GM12891 (cell line): ENCODE data around the gene NTRK3.

Experiments used
- DNase-seq: peaks from one replicate; pipeline ENCODE4 v3.0.0; 2011; ENCODE audit warnings: low spot score; ENCODE audit not compliant: insufficient read length
- FAIRE-seq: peaks from 2 replicates; lab custom pipeline; 2011; peaks lifted over from hg19 to GRCh38; lab: Jason Lieb, UNC
- PAX5 ChIP-seq: IDR thresholded peaks from 2 replicates; pipeline ENCODE4 v1.6.1; 2011; ENCODE audit warnings: low read length, moderate library complexity, mild to moderate bottlenecking; ENCODE audit not compliant: insufficient read depth, severe bottlenecking
- POLR2A ChIP-seq: IDR thresholded peaks from 2 replicates; pipeline ENCODE4 v1.6.1; 2011; ENCODE audit warnings: low read depth, low read length, control low read depth
- POLR2AphosphoS5 ChIP-seq: IDR thresholded peaks from 2 replicates; pipeline ENCODE4 v1.6.1; 2011; ENCODE audit warnings: low read depth, low read length, control low read depth
- POU2F2 ChIP-seq: IDR thresholded peaks from 2 replicates; pipeline ENCODE4 v1.6.1; 2011; ENCODE audit warnings: low read depth, mild to moderate bottlenecking, control low read depth, low read length, moderate library complexity
- SPI1 ChIP-seq: IDR thresholded peaks from 2 replicates; pipeline ENCODE4 v1.6.1; 2011; ENCODE audit warnings: low read depth, low read length, control low read depth
- TAF1 ChIP-seq: IDR thresholded peaks from 2 replicates; pipeline ENCODE4 v1.6.1; 2011; ENCODE audit warnings: low read depth, low read length, control low read depth

The NTRK3 gene

DNA sequence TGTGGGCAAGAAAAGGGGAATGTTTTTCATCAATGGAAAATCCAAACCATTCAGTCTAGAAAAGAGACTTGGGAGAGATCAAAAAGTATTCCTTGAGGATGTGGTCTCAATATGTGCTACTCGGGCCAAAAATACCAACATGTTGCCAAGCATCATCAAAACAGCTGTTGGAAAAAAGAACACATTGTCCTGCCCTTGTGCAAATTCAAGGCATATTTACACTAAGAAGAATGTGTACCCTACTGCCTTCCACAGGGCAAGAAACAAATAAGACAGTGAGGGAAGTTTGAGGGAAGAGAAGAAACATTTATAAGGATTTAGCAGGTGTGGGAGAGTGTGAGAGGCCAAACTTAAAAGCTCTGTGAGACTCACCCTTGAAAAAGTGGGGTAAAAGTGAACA is 252.1 kb downstream of the NTRK3 start:
- FAIRE-seq: no peak
- no peak for TF ChIP-seq POU2F2
- TF ChIP-seq POLR2A: no peak
- no peak for TF ChIP-seq SPI1
- no peak for TF ChIP-seq POLR2AphosphoS5
- no peak for DNase-seq

DNA sequence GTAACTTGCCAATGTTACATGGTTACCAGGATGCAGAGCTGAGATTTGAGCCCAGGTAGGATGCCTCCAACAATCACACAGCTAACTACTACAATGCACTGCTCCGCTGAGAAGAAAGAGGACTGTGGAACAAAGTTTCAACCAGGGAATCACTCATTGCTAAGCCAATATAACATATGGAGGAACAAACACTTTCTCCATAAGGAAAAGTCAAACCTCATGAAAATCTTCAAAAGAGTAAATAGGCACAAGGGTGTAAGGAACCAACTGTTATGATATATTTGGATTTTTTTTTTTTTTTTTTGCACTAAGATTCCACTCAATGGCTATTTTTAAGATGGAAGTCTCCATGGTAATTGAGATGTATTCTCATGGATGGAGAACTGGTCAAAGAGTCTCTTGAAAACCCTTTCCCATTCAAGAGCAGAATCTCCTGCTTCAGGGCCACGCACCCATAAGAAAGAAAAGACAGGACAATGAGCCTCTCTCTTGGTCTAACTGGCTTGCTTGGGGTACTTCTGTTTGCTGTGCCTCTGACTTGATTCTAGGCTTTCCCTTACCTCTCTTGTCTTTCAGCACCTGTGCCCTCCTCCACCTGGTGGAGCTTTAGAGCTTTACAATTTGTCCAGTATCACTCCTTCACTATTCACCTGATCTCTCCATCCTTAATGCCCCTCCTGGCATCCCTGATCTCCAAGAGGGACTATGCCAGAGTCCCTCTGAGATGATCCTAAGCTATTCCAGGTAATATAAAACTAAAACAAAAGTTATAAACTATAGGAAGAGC is 252.8 kb downstream of the NTRK3 start:
- TF ChIP-seq PAX5: no peak
- TF ChIP-seq SPI1: no peak
- TF ChIP-seq TAF1: no peak
- no peak for TF ChIP-seq POU2F2
- no peak for TF ChIP-seq POLR2A
- TF ChIP-seq POLR2AphosphoS5: no peak
- DNase-seq: no peak
- FAIRE-seq: no peak

DNA sequence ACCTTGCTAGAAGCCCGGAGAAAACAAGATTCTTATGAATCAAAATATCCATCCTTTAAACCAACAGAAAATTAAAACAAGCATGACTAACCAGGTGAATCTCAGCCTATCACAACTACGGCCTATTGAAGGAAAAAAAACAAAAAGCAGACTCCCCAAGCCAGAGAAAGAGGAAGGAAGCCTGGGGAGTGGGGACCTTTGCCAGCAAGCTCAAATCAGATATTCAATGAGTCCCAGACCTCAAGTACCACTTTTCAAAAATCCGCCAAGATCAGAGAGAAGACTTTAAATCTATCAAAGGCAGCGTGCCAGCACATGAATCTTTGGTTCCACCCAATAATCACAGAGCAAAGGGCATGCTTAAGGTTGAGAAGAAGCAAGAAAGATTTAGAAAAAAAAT is 253.8 kb downstream of the NTRK3 start:
- TF ChIP-seq POLR2A: no peak
- TF ChIP-seq POLR2AphosphoS5: no peak
- FAIRE-seq: no peak
- no peak for DNase-seq

DNA sequence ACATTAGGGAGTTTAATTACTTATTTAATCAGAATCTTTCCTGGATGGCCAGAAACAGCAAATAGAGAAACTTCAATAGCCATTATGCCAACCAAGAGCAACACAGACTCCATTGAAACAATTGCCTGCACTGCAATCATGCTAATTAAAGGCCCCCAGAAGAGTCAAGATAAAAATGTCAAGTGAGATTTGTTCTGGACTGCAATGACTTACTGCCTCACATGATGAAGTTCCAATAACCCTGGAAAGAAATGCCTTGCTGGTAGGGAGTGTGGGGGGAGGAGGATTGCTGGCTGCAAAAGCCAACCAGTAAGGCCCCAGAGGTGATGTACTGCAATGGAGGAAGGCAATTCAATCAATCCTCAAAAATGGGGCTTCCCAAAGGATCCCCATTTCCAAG is 257.9 kb downstream of the NTRK3 start:
- TF ChIP-seq POU2F2: no peak
- TF ChIP-seq PAX5: no peak
- no peak for TF ChIP-seq SPI1
- no peak for TF ChIP-seq POLR2AphosphoS5
- no peak for TF ChIP-seq POLR2A
- TF ChIP-seq TAF1: no peak
- FAIRE-seq: no peak
- DNase-seq: no peak

DNA sequence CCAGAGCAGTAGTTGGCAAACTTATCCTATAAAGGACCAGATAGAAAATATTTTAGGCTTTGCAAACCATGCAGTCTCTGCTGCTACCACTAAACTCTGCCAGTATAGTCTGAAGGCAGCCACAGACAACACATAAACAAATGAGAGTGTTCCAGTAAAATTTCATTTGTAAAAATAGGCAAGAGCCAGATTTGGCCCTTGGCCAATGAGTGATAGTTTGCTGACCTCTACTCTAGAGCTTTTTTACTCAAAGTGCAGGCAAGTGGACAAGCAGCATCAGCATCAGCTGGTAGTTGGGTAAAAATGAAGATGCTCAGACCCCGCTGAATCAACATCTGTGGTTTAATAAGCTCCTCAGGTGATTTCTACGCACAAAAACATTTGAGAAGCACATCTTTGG is 269.8 kb downstream of the NTRK3 start:
- no peak for TF ChIP-seq PAX5
- FAIRE-seq (no peak), DNase-seq (no peak)

DNA sequence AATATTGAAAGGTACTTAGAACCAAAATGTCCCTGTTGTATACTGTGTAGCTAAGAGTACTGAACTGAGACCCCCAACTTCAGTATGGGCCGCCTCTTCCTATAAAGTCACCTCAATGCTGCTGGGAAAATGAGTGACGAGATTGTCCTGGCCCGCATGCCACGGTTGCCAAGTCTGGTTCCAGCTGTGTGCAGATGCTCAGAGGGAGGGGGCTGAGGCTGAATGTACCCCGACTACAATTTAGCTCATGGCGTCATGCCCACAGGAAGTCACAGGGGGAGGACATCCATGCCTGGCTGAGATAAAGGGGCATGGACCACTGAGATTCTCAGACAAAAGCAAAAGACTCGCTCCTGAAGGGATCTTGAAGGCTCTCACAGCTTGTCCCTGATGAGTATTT is 271.1 kb downstream of the NTRK3 start:
- FAIRE-seq: no peak
- TF ChIP-seq POLR2A (no peak), POU2F2 (no peak), TAF1 (no peak), POLR2AphosphoS5 (no peak), PAX5 (no peak), SPI1 (no peak)
- DNase-seq: no peak

DNA sequence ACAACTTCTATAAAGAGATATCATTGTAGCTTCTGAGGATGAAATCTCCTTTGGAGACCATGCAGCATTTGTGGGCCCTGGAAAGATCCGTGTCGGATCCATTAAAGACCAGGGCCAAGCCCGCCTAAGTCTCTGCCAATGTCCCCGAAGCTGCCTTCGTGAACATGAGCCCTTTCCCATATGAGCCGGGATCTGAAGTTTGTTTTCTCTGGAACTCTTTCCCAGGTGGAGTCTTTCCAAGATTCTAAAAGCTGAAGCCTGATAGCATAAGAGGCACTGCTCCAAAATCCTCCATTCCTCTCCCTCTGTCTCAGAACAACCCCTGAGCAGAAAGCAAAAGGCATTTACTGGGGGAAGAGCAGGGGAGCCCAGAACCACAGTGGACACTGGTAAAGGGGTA is 274.6 kb downstream of the NTRK3 start:
- TF ChIP-seq TAF1 (no peak), POLR2AphosphoS5 (no peak), PAX5 (no peak), POU2F2 (no peak), SPI1 (no peak), POLR2A (no peak)
- FAIRE-seq (no peak), DNase-seq (no peak)

DNA sequence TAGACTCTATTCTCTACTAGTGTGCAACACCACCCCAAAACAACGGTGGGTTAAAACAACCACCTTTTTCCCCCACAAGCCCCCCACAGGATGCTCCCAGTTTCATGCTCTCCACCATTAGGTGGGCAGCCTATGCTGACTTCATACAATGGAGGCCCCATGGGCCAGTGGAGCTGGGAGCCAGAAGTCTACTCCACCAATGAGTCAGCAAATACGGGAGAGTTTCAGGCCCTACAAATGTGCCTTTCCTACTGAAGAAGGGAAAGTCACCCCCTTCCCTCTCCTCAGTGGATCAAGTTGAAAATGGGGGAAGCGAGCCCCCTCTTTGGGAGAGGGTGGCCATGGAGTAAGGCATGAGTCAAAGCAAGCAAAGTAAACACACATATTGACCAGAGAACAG is 278.6 kb downstream of the NTRK3 start:
- TF ChIP-seq PAX5 (no peak), POLR2A (no peak), SPI1 (no peak), POLR2AphosphoS5 (no peak), TAF1 (no peak), POU2F2 (no peak)
- no peak for FAIRE-seq
- DNase-seq: no peak

DNA sequence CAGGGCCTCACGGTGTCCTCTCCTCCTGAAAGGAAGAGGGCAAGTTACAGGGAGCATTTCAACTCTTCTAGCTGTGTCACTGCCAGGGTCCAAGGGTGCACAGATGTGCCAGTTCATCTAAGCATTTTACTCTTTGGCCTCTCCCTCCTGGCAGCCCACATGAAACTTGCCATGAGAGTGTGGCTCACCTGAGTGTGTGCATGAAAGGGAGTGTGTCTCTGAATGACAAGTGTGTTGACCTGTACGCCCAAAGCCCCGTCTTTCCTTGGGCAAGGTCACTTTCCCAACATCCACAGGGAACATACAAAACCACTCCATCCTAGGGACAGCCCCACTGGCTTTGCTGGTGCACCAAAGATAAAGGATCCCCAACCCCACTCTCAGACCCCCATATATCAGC is 280.0 kb downstream of the NTRK3 start:
- no peak for DNase-seq
- TF ChIP-seq POU2F2 (no peak), PAX5 (no peak), TAF1 (no peak), SPI1 (no peak), POLR2AphosphoS5 (no peak), POLR2A (no peak)
- FAIRE-seq: no peak

DNA sequence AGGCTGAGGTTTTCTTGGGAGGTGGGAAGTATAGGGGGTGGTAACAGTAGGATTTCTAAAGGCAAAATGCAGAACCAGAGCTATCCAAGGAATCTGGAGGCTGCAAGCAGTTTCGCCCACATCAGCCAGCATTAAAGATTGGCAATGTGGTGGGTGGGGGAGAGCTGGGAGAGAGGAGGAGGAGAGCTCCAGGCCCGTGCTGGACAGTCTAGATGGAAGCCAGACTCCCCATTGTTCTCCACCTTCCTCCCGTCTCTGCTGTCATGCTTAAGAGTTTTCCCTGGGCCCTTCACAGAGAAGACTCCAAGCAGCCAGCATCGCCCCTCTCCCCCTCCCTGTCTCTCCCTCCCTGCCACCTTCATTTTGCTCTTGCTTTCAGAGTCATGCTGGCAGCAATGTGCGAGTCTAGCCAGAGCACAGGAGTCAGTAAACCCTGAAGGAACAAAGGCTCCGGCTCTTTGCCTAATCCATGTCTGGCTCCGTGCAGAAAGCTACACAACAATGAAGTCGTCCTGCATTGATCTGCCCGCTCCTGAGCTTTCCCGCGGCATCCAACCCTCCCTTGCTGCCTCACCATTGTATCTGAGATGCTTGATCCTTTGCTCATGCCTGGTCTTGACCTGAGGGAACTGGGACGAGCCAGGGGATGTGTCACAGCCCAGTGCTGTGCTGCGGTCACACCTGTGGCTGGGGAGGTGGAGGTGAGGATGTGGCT is 282.9 kb downstream of the NTRK3 start:
- FAIRE-seq (no peak), DNase-seq (no peak)
- TF ChIP-seq POLR2AphosphoS5 (no peak), POLR2A (no peak), PAX5 (no peak), POU2F2 (no peak), SPI1 (no peak), TAF1 (no peak)
